ENCODE results near the gene PTPRJ. TPM values are rescaled to one million over a fixed set of nuclear protein-coding genes. Genes with fewer than 3 reads are reported as not detected.

Gene PTPRJ
- total and polyA plus RNA-seq, 2 experiments from 2014 or later, result 9.3 to 16.4 TPM

DNA sequence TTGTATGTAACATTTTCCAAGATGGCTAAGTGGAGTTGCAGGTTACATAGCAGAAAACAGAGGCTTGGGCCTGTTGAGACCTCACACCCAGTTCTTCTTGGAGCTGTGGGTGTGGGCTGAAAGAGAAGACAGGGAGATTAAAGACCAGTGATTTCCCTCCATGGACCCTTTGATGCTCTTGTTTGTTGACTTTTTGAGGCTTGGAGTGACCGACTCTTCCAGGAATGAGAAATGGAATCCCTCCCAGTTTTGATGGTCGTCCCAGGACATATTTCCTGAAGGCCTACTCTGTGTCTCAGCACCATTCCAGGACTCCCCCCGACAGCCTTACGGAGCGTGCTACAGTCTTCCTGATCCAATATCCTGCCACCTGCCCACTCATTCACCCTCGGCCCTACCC lies 96.9 kb downstream of the PTPRJ start:
- H3K9me2 ChIP-seq (replicated peaks; ENCODE audit: insufficient read depth), result no peaks in the 10 kb centered on the region
- no peaks in the 10 kb centered on the region for H3K27me3 ChIP-seq
- no peaks in the 10 kb centered on the region for H4K20me1 ChIP-seq (ENCODE audit: insufficient read depth, poor library complexity, severe bottlenecking)
- no peaks in the 10 kb centered on the region for H3K36me3 ChIP-seq (replicated peaks; ENCODE audit: insufficient read depth, low read depth)
- H2AFZ ChIP-seq, result no peak overlapping the region
- no peak overlapping the region for H3K27ac ChIP-seq
- no peak for DNase-seq (ENCODE audit: low spot score)
- WGBS (ENCODE audit: low lambda C conversion rate, missing lambda C conversion rate), result 92% methylated on average over 6 of the region's 6 CpGs
- H3K9me3 ChIP-seq (ENCODE audit: low read depth), result no peaks in the 10 kb centered on the region
- H3K79me2 ChIP-seq, result peaks cover 6% of the 10 kb centered on the region
- TF ChIP-seq, protein P1, sequence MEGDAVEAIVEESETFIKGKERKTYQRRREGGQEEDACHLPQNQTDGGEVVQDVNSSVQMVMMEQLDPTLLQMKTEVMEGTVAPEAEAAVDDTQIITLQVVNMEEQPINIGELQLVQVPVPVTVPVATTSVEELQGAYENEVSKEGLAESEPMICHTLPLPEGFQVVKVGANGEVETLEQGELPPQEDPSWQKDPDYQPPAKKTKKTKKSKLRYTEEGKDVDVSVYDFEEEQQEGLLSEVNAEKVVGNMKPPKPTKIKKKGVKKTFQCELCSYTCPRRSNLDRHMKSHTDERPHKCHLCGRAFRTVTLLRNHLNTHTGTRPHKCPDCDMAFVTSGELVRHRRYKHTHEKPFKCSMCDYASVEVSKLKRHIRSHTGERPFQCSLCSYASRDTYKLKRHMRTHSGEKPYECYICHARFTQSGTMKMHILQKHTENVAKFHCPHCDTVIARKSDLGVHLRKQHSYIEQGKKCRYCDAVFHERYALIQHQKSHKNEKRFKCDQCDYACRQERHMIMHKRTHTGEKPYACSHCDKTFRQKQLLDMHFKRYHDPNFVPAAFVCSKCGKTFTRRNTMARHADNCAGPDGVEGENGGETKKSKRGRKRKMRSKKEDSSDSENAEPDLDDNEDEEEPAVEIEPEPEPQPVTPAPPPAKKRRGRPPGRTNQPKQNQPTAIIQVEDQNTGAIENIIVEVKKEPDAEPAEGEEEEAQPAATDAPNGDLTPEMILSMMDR (IDR thresholded peaks at IDR 0.05; ENCODE audit: poor library complexity), result no peak
- no peak for TF ChIP-seq EZH2 (IDR thresholded peaks at IDR 0.05; ENCODE audit: borderline replicate concordance)
- TF ChIP-seq EZH2phosphoT487 (IDR thresholded peaks at IDR 0.05; ENCODE audit: low read depth, severe bottlenecking, unreplicated experiment), result no peak
- H3K4me2 ChIP-seq, result no peak overlapping the region
- H3K4me3 ChIP-seq, result no peak overlapping the region
- H3K4me1 ChIP-seq (ENCODE audit: insufficient read depth), result no peaks in the 10 kb centered on the region

DNA sequence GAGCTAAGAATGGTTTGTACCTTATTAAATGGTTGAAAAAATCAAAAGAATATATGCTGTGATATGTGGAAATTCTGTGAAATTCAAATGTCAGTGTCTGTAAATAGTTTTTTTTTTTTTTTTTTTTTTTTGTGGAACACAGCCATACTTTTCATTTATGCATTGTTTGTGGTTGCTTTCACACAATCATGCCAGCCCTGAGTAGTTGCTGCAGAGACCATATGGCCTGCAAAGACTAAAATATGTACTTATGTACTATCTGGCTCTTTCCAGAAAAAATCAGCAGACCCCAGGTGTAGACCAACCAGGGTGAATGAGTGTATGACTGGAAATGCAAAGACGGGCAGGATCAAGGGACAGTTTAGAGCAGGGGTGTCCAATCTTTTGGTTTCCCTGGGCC lies 98.3 kb downstream of the PTPRJ start:
- no peaks in the 10 kb centered on the region for H3K27me3 ChIP-seq
- H3K9me3 ChIP-seq (ENCODE audit: low read depth), result no peaks in the 10 kb centered on the region
- no peak overlapping the region for H3K27ac ChIP-seq
- no peak overlapping the region for H3K4me2 ChIP-seq
- no peak for DNase-seq (ENCODE audit: low spot score)
- H2AFZ ChIP-seq, result no peak overlapping the region
- H3K9me2 ChIP-seq (replicated peaks; ENCODE audit: insufficient read depth), result no peaks in the 10 kb centered on the region
- H3K36me3 ChIP-seq (replicated peaks; ENCODE audit: insufficient read depth, low read depth), result no peaks in the 10 kb centered on the region
- TF ChIP-seq EZH2phosphoT487 (IDR thresholded peaks at IDR 0.05; ENCODE audit: low read depth, severe bottlenecking, unreplicated experiment) (no peak), EZH2 (IDR thresholded peaks at IDR 0.05; ENCODE audit: borderline replicate concordance) (no peak)
- TF ChIP-seq, protein P1 (IDR thresholded peaks at IDR 0.05; ENCODE audit: poor library complexity), result no peak
- 96% methylated on average over 1 of the region's 1 CpG for WGBS (ENCODE audit: low lambda C conversion rate, missing lambda C conversion rate)
- peaks cover 17% of the 10 kb centered on the region for H3K79me2 ChIP-seq
- no peaks in the 10 kb centered on the region for H3K4me1 ChIP-seq (ENCODE audit: insufficient read depth)
- H4K20me1 ChIP-seq (ENCODE audit: insufficient read depth, poor library complexity, severe bottlenecking), result no peaks in the 10 kb centered on the region
- H3K4me3 ChIP-seq, result no peak overlapping the region

DNA sequence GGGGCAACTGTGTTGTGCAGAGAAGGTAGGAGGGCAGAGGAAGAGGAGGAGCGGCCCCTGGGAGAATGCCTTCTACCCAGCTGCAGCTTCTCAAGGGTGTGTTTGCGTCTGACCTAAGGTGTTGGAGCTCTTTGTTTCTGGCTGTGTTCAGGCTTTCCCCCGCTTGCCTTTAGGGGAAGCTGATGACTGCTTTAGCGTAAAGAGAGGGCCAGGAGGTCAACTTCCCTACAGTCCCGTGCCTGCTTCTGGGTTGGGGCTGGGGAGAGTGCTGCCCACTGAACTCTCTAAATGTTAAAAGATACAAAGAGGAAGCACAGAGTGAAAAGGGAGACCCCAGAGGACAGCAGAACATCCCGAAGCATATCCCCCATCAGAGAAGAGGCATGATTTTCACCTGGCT lies 99.2 kb downstream of the PTPRJ start:
- H3K9me3 ChIP-seq (ENCODE audit: low read depth), result no peaks in the 10 kb centered on the region
- H3K79me2 ChIP-seq, result peaks cover 19% of the 10 kb centered on the region
- H4K20me1 ChIP-seq (ENCODE audit: insufficient read depth, poor library complexity, severe bottlenecking), result no peaks in the 10 kb centered on the region
- H3K4me3 ChIP-seq, result no peak overlapping the region
- DNase-seq (ENCODE audit: low spot score), result no peak
- H3K4me2 ChIP-seq, result no peak overlapping the region
- no peak overlapping the region for H3K27ac ChIP-seq
- no peaks in the 10 kb centered on the region for H3K9me2 ChIP-seq (replicated peaks; ENCODE audit: insufficient read depth)
- 80% methylated on average over 6 of the region's 6 CpGs for WGBS (ENCODE audit: low lambda C conversion rate, missing lambda C conversion rate)
- TF ChIP-seq EZH2phosphoT487 (IDR thresholded peaks at IDR 0.05; ENCODE audit: low read depth, severe bottlenecking, unreplicated experiment) (no peak), EZH2 (IDR thresholded peaks at IDR 0.05; ENCODE audit: borderline replicate concordance) (no peak)
- TF ChIP-seq, protein P1 (IDR thresholded peaks at IDR 0.05; ENCODE audit: poor library complexity), result no peak
- H3K36me3 ChIP-seq (replicated peaks; ENCODE audit: insufficient read depth, low read depth), result no peaks in the 10 kb centered on the region
- H3K27me3 ChIP-seq, result no peaks in the 10 kb centered on the region
- no peak overlapping the region for H2AFZ ChIP-seq
- H3K4me1 ChIP-seq (ENCODE audit: insufficient read depth), result no peaks in the 10 kb centered on the region

Measured in hepatocyte (in vitro differentiated cells).